K562 (cell line): ENCODE measurements around the gene TRIM65. TPM values are rescaled to one million over a fixed set of nuclear protein-coding genes. Genes with fewer than 3 reads are reported as not detected.

Experiments
- BRD4 ChIP-seq: fragments of 200-600 bp; sonication (generic); IDR thresholded peaks from 2 replicates; pipeline ENCODE4 v1.6.1; 2017; ENCODE audit warnings: inconsistent platforms
- MITF ChIP-seq: IDR thresholded peaks from 2 replicates; pipeline ENCODE4 v1.6.1; 2014; ENCODE audit warnings: antibody characterized with exemption
- ZNF12 ChIP-seq: sonication (generic); formaldehyde crosslinking; IDR thresholded peaks from 2 replicates; pipeline ENCODE4 v1.4.0; 2020; ENCODE audit warnings: mild to moderate bottlenecking, missing genetic modification reagents
- ZNF584 ChIP-seq: fragments of 200-800 bp; sonication (Bioruptor generic); IDR thresholded peaks from 2 replicates; pipeline ENCODE4 v1.6.1; 2016; ENCODE audit warnings: low read depth, mild to moderate bottlenecking, missing genetic modification characterization, missing compliant biosample characterization
- ZNF609 ChIP-seq: sonication (generic); formaldehyde crosslinking; IDR thresholded peaks from 2 replicates; pipeline ENCODE4 v1.8.1; 2023; ENCODE audit warnings: missing genetic modification reagents, mild to moderate bottlenecking, borderline replicate concordance
- polyA plus RNA-seq, 8 experiments: library from polyadenylated mRNA; depleted of rRNA in 4 of 8; stranded (reverse) in 5 of 8; unstranded in 3 of 8; fragments of >200 nt; fragmentation: Nextera tagmentation in 2 of 8; fragmentation: Illumina TruSeq in 1 of 8; extraction: Ambion mirVana in 2 of 8; extraction: Trizol in 1 of 8; gene quantifications; 2 replicates each; pipeline versions ENCODE4 v1.2.1 to v1.2.3, GENCODE V29; 2011 to 2014; ENCODE audit warnings: inconsistent platforms in 1 of 8, missing spikeins in 1 of 8
- total RNA-seq, 7 experiments: library from RNA; depleted of rRNA in 6 of 7; stranded (reverse); fragments of >200 nt in 6 of 7; fragmentation: Illumina TruSeq in 2 of 7; extraction: Trizol in 2 of 7; gene quantifications; 2 replicates each; pipeline versions ENCODE4 v1.2.1 to v1.2.3, GENCODE V29; 2011 to 2021; ENCODE audit warnings: low replicate concordance in 1 of 7

TRIM65 gene
- total and polyA plus RNA-seq, 9 of the 15 experiments (the other 6 are each of a cell fraction or from before 2014, with no cell fraction given), result 2.8 to 45.7 (median 22.9) TPM

GRCh38 chr17:75842963-75843576, 53.7 kb downstream of the TRIM65 start (continued):
- no peak for TF ChIP-seq ZNF609 (CRISPR knock-in tag)
- TF ChIP-seq ZNF12 (CRISPR knock-in tag), result 0 out of 2 replicates have a peak, but pooled peaks have one; percentile 7
- TF ChIP-seq ZNF584, result 0 out of 2 replicates have a peak, but pooled peaks have one; percentile 10
- TF ChIP-seq BRD4, result no peak
- TF ChIP-seq MITF, result no peak
- TF ChIP-seq, all 486 proteins: peak for 16
